ENCODE measurements around the gene MDP1.

DNA sequence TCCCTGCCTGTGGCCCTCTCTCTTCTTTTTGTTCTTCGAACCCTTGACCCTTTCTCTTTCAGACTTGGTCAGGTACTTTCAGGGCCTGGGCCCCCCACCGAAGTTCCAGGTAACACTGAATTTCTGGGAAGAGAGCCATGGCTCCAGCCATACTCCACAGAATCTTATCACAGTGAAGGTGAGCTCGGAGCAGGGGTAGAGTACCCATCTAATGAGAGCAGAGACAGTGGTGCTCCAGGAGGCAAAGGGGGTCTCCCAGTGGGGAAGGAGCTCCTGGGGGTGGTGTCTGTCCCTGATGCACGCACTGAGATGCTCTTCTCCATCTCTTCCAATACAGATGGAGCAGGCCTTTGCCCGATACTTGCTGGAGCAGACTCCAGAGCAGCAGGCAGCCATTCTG is 50.1 kb downstream of the MDP1 start:
- TF ChIP-seq, protein P1, sequence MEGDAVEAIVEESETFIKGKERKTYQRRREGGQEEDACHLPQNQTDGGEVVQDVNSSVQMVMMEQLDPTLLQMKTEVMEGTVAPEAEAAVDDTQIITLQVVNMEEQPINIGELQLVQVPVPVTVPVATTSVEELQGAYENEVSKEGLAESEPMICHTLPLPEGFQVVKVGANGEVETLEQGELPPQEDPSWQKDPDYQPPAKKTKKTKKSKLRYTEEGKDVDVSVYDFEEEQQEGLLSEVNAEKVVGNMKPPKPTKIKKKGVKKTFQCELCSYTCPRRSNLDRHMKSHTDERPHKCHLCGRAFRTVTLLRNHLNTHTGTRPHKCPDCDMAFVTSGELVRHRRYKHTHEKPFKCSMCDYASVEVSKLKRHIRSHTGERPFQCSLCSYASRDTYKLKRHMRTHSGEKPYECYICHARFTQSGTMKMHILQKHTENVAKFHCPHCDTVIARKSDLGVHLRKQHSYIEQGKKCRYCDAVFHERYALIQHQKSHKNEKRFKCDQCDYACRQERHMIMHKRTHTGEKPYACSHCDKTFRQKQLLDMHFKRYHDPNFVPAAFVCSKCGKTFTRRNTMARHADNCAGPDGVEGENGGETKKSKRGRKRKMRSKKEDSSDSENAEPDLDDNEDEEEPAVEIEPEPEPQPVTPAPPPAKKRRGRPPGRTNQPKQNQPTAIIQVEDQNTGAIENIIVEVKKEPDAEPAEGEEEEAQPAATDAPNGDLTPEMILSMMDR (conservative IDR thresholded peaks at IDR 0.05 in 1 of 2, IDR thresholded peaks at IDR 0.05 in 1 of 2; ENCODE audit: extremely low read depth in 1 of 2, insufficient read depth in 1 of 2, low read depth in 1 of 2, low read length in 2 of 2): no peak
- TF ChIP-seq EZH2 (IDR thresholded peaks at IDR 0.05; ENCODE audit: borderline replicate concordance, low read length): no peak
